WI38 (cell line): Measurements from ENCODE around the gene UNCX.
"Not testable (repeated sequence)": the region's sequence is repeated elsewhere in the genome, so short reads cannot be mapped to it uniquely, and the experiment has no call there.

Experiments
- H3K4me3 ChIP-seq: 2 replicates; pipeline ENCODE4 v1.5.1; 2011; ENCODE audit warnings: low read depth, mild to moderate bottlenecking, control low read depth, low read length
- CTCF ChIP-seq: IDR thresholded peaks from 2 replicates; pipeline ENCODE4 v1.5.1; 2012; ENCODE audit warnings: low read depth, mild to moderate bottlenecking, control low read depth, low read length

The UNCX gene

GRCh38 chr7:1257863-1258262 lies 25.2 kb downstream of the UNCX start:
- H3K4me3 ChIP-seq = no peak overlapping the region
- no peak for TF ChIP-seq CTCF

- TF ChIP-seq CTCF = no peak
- H3K4me3 ChIP-seq = no peak overlapping the region
These were observed 27.1 kb downstream of the UNCX start for GRCh38 chr7:1259621-1260243.

GRCh38 chr7:1260244-1260635 lies 27.6 kb downstream of the UNCX start:
- H3K4me3 ChIP-seq = no peak overlapping the region
- no peak for TF ChIP-seq CTCF

GRCh38 chr7:1261036-1261435 lies 28.4 kb downstream of the UNCX start:
- not testable (repeated sequence) for H3K4me3 ChIP-seq

- TF ChIP-seq CTCF = no peak
- no peak overlapping the region for H3K4me3 ChIP-seq
These were observed 29.8 kb downstream of the UNCX start for GRCh38 chr7:1262441-1262840.

- H3K4me3 ChIP-seq = no peak overlapping the region
- TF ChIP-seq CTCF = no peak
These were observed 30.8 kb downstream of the UNCX start for GRCh38 chr7:1263391-1263951.

- H3K4me3 ChIP-seq = no peak overlapping the region
These were observed 31.9 kb downstream of the UNCX start for GRCh38 chr7:1264345-1265280.

More at GRCh38 chr7:1264345-1265280, 31.9 kb downstream of the UNCX start:
- TF ChIP-seq CTCF = no peak
